SK-N-SH treated with all-trans-retinoic acid at 6 μM for 48 hours (cell line): ENCODE results near the gene SLC35F3.

Source experiments
- ATAC-seq: fragments of 200-7000 bp; cut with Tn5 transposase; 3 replicates; pipeline ENCODE4 v1.9.1; 2020; ENCODE audit warnings: mild to moderate bottlenecking, moderate library complexity
- ARNTL ChIP-seq: fragments of 450-650 bp; formaldehyde crosslinking; IDR thresholded peaks from 2 replicates; pipeline ENCODE4 v1.5.0; 2020; ENCODE audit warnings: low read depth, mild to moderate bottlenecking, moderate library complexity, borderline replicate concordance
- BACH2 ChIP-seq: fragments of 250-450 bp; sonication (Bioruptor Pico); IDR thresholded peaks from 2 replicates; pipeline ENCODE4 v1.9.0; 2021; ENCODE audit warnings: mild to moderate bottlenecking, borderline replicate concordance
- CSDC2 ChIP-seq: fragments of 250-450 bp; sonication (Bioruptor Pico); IDR thresholded peaks from 2 replicates; pipeline ENCODE4 v1.5.0; 2020; ENCODE audit warnings: mild to moderate bottlenecking, moderate library complexity
- CSRNP3 ChIP-seq: fragments of 250-450 bp; sonication (Bioruptor Pico); IDR thresholded peaks from 2 replicates; pipeline ENCODE4 v1.5.1; 2021; ENCODE audit warnings: mild to moderate bottlenecking, moderate library complexity
- ESRRG ChIP-seq: fragments of 250-450 bp; sonication (Bioruptor Pico); IDR thresholded peaks from 2 replicates; pipeline ENCODE4 v1.6.1; 2021; ENCODE audit warnings: mild to moderate bottlenecking
- GLIS3 ChIP-seq: fragments of 250-450 bp; sonication (Bioruptor Pico); IDR thresholded peaks from 2 replicates; pipeline ENCODE4 v1.5.0; 2020; ENCODE audit warnings: mild to moderate bottlenecking, moderate library complexity
- ISL1 ChIP-seq: fragments of 250-450 bp; sonication (Bioruptor Pico); IDR thresholded peaks from 2 replicates; pipeline ENCODE4 v2.1.2; 2022; ENCODE audit warnings: mild to moderate bottlenecking, moderate library complexity
- OSR1 ChIP-seq: fragments of 250-450 bp; sonication (Bioruptor Pico); IDR thresholded peaks from 2 replicates; pipeline ENCODE4 v1.8.0; 2022; ENCODE audit warnings: moderate library complexity, mild to moderate bottlenecking, inconsistent platforms
- PPARA ChIP-seq: fragments of 250-450 bp; sonication (Bioruptor Pico); IDR thresholded peaks from 2 replicates; pipeline ENCODE4 v1.5.0; 2020; ENCODE audit warnings: mild to moderate bottlenecking, borderline replicate concordance
- RARB ChIP-seq: fragments of 250-450 bp; sonication (Bioruptor Pico); IDR thresholded peaks from 2 replicates; pipeline ENCODE4 v1.8.0; 2021; ENCODE audit warnings: mild to moderate bottlenecking, moderate library complexity
- SNAI2 ChIP-seq: fragments of 250-450 bp; sonication (Bioruptor Pico); IDR thresholded peaks from 2 replicates; pipeline ENCODE4 v1.5.0; 2020; ENCODE audit warnings: mild to moderate bottlenecking, moderate library complexity
- TCF4 ChIP-seq: fragments of 250-450 bp; sonication (Bioruptor Pico); IDR thresholded peaks from 2 replicates; pipeline ENCODE4 v1.8.0; 2021; ENCODE audit warnings: mild to moderate bottlenecking, moderate library complexity, borderline replicate concordance
- TOX ChIP-seq: fragments of 250-450 bp; sonication (Bioruptor Pico); IDR thresholded peaks from 2 replicates; pipeline ENCODE4 v1.8.0; 2021; ENCODE audit warnings: mild to moderate bottlenecking, moderate library complexity, borderline replicate concordance
- ZC3H10 ChIP-seq: fragments of 250-450 bp; sonication (Bioruptor Pico); IDR thresholded peaks from 2 replicates; pipeline ENCODE4 v1.5.1; 2021; ENCODE audit warnings: mild to moderate bottlenecking, moderate library complexity
- ZFP3 ChIP-seq: fragments of 250-450 bp; sonication (Bioruptor Pico); IDR thresholded peaks from 2 replicates; pipeline ENCODE4 v1.5.0; 2020; ENCODE audit warnings: mild to moderate bottlenecking, moderate library complexity
- ZFP30 ChIP-seq: fragments of 450-650 bp; formaldehyde crosslinking; IDR thresholded peaks from 2 replicates; pipeline ENCODE4 v1.5.0; 2022; ENCODE audit warnings: mild to moderate bottlenecking, moderate library complexity
- ZNF565 ChIP-seq: fragments of 450-650 bp; formaldehyde crosslinking; conservative IDR thresholded peaks from 2 replicates; pipeline ENCODE4 v1.5.0; 2020; ENCODE audit warnings: low read depth, mild to moderate bottlenecking, moderate library complexity
- ZNF70 ChIP-seq: fragments of 450-650 bp; formaldehyde crosslinking; IDR thresholded peaks from 2 replicates; pipeline ENCODE4 v1.5.0; 2020; ENCODE audit warnings: mild to moderate bottlenecking, moderate library complexity
- ZNF8 ChIP-seq: fragments of 450-650 bp; formaldehyde crosslinking; IDR thresholded peaks from 2 replicates; pipeline ENCODE4 v1.5.0; 2020; ENCODE audit warnings: mild to moderate bottlenecking, moderate library complexity
- TF ChIP-seq, protein P1 (sequence below): fragments of 250-450 bp; sonication (Bioruptor Pico); IDR thresholded peaks from 2 replicates; pipeline ENCODE4 v1.5.0; 2020; ENCODE audit warnings: mild to moderate bottlenecking, moderate library complexity
- TF ChIP-seq, protein P2 (sequence below): fragments of 250-450 bp; sonication (Bioruptor Pico); IDR thresholded peaks from 2 replicates; pipeline ENCODE4 v1.5.1; 2020; ENCODE audit warnings: low read depth, mild to moderate bottlenecking, moderate library complexity

SLC35F3 gene

DNA sequence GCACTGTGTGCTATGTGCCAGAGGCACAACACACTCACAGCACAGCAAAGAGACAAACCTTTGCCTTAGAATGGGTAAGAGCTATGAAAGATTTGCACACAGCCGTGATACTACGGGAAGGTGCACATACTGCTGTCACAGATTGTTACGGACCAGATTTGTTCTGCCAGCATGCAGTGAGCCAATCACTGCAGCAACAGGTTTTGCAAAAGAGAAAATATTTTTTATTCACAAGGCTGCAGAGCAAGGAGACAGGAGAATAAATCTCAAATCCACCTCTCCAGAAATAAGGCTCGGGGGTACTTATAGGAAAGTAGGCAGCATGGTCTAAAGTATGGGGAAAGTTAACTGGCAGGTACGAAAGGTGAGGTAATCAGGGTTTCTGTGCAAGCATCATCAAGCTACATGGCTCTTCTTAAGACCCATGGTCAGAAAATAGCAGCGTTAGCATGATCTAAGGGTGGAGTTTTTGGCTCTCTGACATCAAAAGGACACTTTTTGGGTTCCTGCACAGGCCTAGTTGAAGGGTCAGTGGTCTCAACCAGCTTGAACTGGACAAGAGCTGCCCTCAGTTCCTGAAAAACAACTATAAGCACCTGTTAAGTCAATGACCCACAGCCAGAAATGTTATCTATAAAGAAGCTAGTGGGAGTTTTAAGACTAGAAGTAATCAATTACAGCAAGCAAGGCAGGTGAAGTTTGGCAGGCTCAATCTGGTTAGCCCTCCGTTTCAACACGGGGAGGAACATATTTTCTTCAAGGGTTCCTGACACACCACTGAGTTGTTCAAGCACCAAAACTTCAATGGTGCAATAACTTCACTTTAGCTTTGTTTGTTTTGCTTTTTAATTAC, 186.0 kb downstream of the SLC35F3 start:
- TF ChIP-seq RARB (no peak), CSRNP3 (CRISPR knock-in tag) (no peak), GLIS3 (CRISPR knock-in tag) (no peak), ZFP30 (CRISPR knock-in tag) (no peak)
- ATAC-seq, result no peak

DNA sequence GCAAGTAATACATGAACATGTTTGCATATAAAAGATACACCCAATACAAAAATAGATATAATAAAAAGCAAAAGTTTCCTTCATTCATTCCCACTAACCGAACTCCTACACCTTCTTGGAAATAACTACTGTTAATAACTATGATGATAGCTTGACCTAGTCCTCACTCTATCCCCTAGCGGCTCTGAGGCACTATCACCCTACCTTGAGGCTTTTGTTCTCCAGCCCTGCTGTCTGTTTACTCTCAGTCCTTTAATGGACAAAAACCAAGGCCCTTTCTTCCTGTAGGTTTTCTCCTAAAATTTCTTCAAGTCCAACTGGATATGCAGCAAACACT, 186.6 kb downstream of the SLC35F3 start:
- TF ChIP-seq, protein P1, sequence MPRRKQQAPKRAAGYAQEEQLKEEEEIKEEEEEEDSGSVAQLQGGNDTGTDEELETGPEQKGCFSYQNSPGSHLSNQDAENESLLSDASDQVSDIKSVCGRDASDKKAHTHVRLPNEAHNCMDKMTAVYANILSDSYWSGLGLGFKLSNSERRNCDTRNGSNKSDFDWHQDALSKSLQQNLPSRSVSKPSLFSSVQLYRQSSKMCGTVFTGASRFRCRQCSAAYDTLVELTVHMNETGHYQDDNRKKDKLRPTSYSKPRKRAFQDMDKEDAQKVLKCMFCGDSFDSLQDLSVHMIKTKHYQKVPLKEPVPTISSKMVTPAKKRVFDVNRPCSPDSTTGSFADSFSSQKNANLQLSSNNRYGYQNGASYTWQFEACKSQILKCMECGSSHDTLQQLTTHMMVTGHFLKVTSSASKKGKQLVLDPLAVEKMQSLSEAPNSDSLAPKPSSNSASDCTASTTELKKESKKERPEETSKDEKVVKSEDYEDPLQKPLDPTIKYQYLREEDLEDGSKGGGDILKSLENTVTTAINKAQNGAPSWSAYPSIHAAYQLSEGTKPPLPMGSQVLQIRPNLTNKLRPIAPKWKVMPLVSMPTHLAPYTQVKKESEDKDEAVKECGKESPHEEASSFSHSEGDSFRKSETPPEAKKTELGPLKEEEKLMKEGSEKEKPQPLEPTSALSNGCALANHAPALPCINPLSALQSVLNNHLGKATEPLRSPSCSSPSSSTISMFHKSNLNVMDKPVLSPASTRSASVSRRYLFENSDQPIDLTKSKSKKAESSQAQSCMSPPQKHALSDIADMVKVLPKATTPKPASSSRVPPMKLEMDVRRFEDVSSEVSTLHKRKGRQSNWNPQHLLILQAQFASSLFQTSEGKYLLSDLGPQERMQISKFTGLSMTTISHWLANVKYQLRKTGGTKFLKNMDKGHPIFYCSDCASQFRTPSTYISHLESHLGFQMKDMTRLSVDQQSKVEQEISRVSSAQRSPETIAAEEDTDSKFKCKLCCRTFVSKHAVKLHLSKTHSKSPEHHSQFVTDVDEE, result no peak
- TF ChIP-seq ZNF565 (CRISPR knock-in tag) (no peak), CSDC2 (CRISPR knock-in tag) (no peak), SNAI2 (no peak), GLIS3 (CRISPR knock-in tag) (no peak), RARB (no peak), ZNF70 (CRISPR knock-in tag) (no peak), ARNTL (CRISPR knock-in tag) (no peak), CSRNP3 (CRISPR knock-in tag) (no peak), BACH2 (CRISPR knock-in tag) (no peak), TOX (CRISPR knock-in tag) (no peak), ZNF8 (CRISPR knock-in tag) (no peak), ISL1 (no peak), ZFP3 (CRISPR knock-in tag) (no peak)
- TF ChIP-seq, protein P2, sequence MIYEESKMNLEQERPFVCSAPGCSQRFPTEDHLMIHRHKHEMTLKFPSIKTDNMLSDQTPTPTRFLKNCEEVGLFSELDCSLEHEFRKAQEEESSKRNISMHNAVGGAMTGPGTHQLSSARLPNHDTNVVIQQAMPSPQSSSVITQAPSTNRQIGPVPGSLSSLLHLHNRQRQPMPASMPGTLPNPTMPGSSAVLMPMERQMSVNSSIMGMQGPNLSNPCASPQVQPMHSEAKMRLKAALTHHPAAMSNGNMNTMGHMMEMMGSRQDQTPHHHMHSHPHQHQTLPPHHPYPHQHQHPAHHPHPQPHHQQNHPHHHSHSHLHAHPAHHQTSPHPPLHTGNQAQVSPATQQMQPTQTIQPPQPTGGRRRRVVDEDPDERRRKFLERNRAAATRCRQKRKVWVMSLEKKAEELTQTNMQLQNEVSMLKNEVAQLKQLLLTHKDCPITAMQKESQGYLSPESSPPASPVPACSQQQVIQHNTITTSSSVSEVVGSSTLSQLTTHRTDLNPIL (CRISPR knock-in tag), result no peak
- ATAC-seq, result no peak

GRCh38 chr1:234091876-234092275, 187.4 kb downstream of the SLC35F3 start:
- no peak for ATAC-seq
- TF ChIP-seq ESRRG (CRISPR knock-in tag) (no peak), PPARA (CRISPR knock-in tag) (no peak), TCF4 (CRISPR knock-in tag) (no peak), ZNF70 (CRISPR knock-in tag) (no peak), CSDC2 (CRISPR knock-in tag) (no peak), RARB (no peak), ZC3H10 (CRISPR knock-in tag) (no peak), ISL1 (no peak), OSR1 (CRISPR knock-in tag) (no peak), ZFP3 (CRISPR knock-in tag) (no peak), ZFP30 (CRISPR knock-in tag) (no peak), CSRNP3 (CRISPR knock-in tag) (no peak), GLIS3 (CRISPR knock-in tag) (no peak)
